Kidney (tissue), 14 donors: ENCODE measurements around the gene FHDC1. TPM values are rescaled to one million over a fixed set of nuclear protein-coding genes. Genes with fewer than 3 reads are reported as not detected.

ENCODE experiments used
- DNase-seq, 5 donors: peaks; one replicate each; pipeline ENCODE4 v3.0.0-alpha.2; 2013 to 2020
- FAIRE-seq: peaks from 2 replicates; lab custom pipeline; 2012; peaks lifted over from hg19 to GRCh38; lab: Jason Lieb, UNC
- H3K27ac ChIP-seq, 2 donors: one replicate each; pipeline ENCODE4 v1.7.0; 2013; ENCODE audit warnings: low read depth in 2 of 2, low read length in 2 of 2, inconsistent platforms in 1 of 2
- H3K27me3 ChIP-seq: one replicate; pipeline ENCODE4 v1.7.1; 2013; ENCODE audit warnings: low read length, inconsistent platforms; ENCODE audit not compliant: control insufficient read depth, insufficient read depth
- H3K36me3 ChIP-seq, 3 donors: one replicate each; pipeline versions ENCODE4 v1.7.0 to v1.7.1; 2013; ENCODE audit warnings: low read length in 3 of 3, control low read depth in 1 of 3, inconsistent platforms in 1 of 3; ENCODE audit not compliant: insufficient read depth in 3 of 3, control insufficient read depth in 2 of 3
- H3K4me1 ChIP-seq, 3 donors: one replicate each; pipeline versions ENCODE4 v1.7.0 to v1.7.1; 2013; ENCODE audit warnings: low read length in 3 of 3, inconsistent platforms in 1 of 3, low read depth in 1 of 3; ENCODE audit not compliant: control insufficient read depth in 2 of 3, insufficient read depth in 2 of 3
- H3K4me3 ChIP-seq, 3 donors: one replicate each; pipeline versions ENCODE4 v1.7.0 to v1.8.1; 2013; ENCODE audit warnings: low read length in 3 of 3, control low read depth in 1 of 3, inconsistent platforms in 1 of 3
- H3K9ac ChIP-seq, 3 donors: one replicate each; pipeline versions ENCODE4 v1.7.0 to v1.7.1; 2013; ENCODE audit warnings: low read length in 3 of 3, control low read depth in 1 of 3, inconsistent platforms in 1 of 3
- H3K9me3 ChIP-seq, 3 donors: one replicate each; pipeline versions ENCODE4 v1.7.0 to v1.7.1; 2013; ENCODE audit warnings: low read length in 3 of 3, control low read depth in 1 of 3, inconsistent platforms in 1 of 3; ENCODE audit not compliant: control insufficient read depth in 2 of 3, insufficient read depth in 1 of 3
- CTCF ChIP-seq: IDR thresholded peaks from 3 replicates; pipeline ENCODE4 v1.5.1; 2012; ENCODE audit warnings: mild to moderate bottlenecking, moderate library complexity, borderline replicate concordance; ENCODE audit not compliant: insufficient read depth; ENCODE audit errors: extremely low read depth
- intact Hi-C: fragments of 100-400 bp; cut with DNase I; formaldehyde crosslinking; loops from one replicate; pipeline ENCODE4 v1.11.1; 2022
- polyA plus RNA-seq: library from polyadenylated mRNA; stranded (reverse); fragments of 350-450 nt; fragmentation: Illumina TruSeq; extraction: RNeasy Lipid Tissue Mini Kit (QIAGEN cat#74804); gene quantifications from one replicate; pipeline ENCODE4 v1.2.3, GENCODE V29; 2014; ENCODE audit warnings: low read depth, low replicate concordance; ENCODE audit not compliant: insufficient read depth
- total RNA-seq: library from RNA; stranded (reverse); fragmentation: NEBNext Ultra II Directional; extraction: Animal tissue kit (Norgen Biotek cat#: 25700); gene quantifications from one replicate; pipeline ENCODE4 v1.2.1, GENCODE V29; 2021
- donor health status: control.
- donor health status: control.
- donor health status: control.
- donor health status: control.
- donor health status: control.
- donor health status: DM: yes; HTN: yes; CAD: no.
- donor health status: Normal renal cell carcinoma (clear cell type).

The FHDC1 gene
- total and polyA plus RNA-seq, 2 donors from 2014 or later, result 1.5 to 5.9 TPM

GRCh38 chr4:153023692-153024394, 87.7 kb downstream of the FHDC1 start:
- H3K9ac ChIP-seq, result no peak overlapping the region
- FAIRE-seq, result no peak
- no peaks in the 10 kb centered on the region for H3K36me3 ChIP-seq
- no peaks in the 10 kb centered on the region for H3K4me1 ChIP-seq
- intact Hi-C loops, result no loop called here
- no peak for TF ChIP-seq CTCF
- H3K4me3 ChIP-seq, result no peak overlapping the region
- peak in 2 of 5 donors; percentile 13 to 16 for DNase-seq
- no peak overlapping the region for H3K27ac ChIP-seq
- H3K9me3 ChIP-seq, result peaks cover 0 to 6% (median 2%) of the 10 kb centered on the region in 3 donors
- H3K27me3 ChIP-seq, result no peaks in the 10 kb centered on the region

- no peak for FAIRE-seq
- intact Hi-C loops, result no loop called here
These were observed 88.3 kb downstream of the FHDC1 start for GRCh38 chr4:153024466-153024865.

GRCh38 chr4:153025406-153025805, 89.3 kb downstream of the FHDC1 start:
- no peak for DNase-seq
- Histone ChIP-seq H3K36me3 (no peaks in the 10 kb centered on the region), H3K27me3 (no peaks in the 10 kb centered on the region), H3K9me3 (peaks cover 0 to 13% (median 2%) of the 10 kb centered on the region in 3 donors), H3K27ac (no peak overlapping the region), H3K4me3 (no peak overlapping the region), H3K4me1 (no peaks in the 10 kb centered on the region), H3K9ac (no peak overlapping the region)
- TF ChIP-seq CTCF, result no peak
- intact Hi-C loops, result no loop called here
- FAIRE-seq, result no peak

More at GRCh38 chr4:153024466-153024865, 88.3 kb downstream of the FHDC1 start:
- H3K4me3 ChIP-seq, result no peak overlapping the region
- no peaks in the 10 kb centered on the region for H3K27me3 ChIP-seq
- H3K27ac ChIP-seq, result no peak overlapping the region
- peaks cover 0 to 7% (median 2%) of the 10 kb centered on the region in 3 donors for H3K9me3 ChIP-seq
- H3K36me3 ChIP-seq, result no peaks in the 10 kb centered on the region
- no peak for DNase-seq
- no peak overlapping the region for H3K9ac ChIP-seq
- no peak for TF ChIP-seq CTCF
- H3K4me1 ChIP-seq, result no peaks in the 10 kb centered on the region
